Lower leg skin (tissue), 3 donors: ENCODE measurements around the gene USP7.

Source experiments
- POLR2A ChIP-seq, 2 donors: fragments of 450-650 bp; IDR thresholded peaks; one replicate each; pipeline ENCODE4 v1.6.1; 2016 to 2017; ENCODE audit warnings: antibody characterized with exemption in 2 of 2, mild to moderate bottlenecking in 1 of 2, moderate library complexity in 1 of 2
- TF ChIP-seq, protein P1 (sequence below), 3 donors: fragments of 450-650 bp; IDR thresholded peaks; one replicate each; pipeline ENCODE4 v1.5.1; 2016; ENCODE audit warnings: antibody characterized with exemption in 3 of 3, mild to moderate bottlenecking in 3 of 3, moderate library complexity in 2 of 3

DNA sequence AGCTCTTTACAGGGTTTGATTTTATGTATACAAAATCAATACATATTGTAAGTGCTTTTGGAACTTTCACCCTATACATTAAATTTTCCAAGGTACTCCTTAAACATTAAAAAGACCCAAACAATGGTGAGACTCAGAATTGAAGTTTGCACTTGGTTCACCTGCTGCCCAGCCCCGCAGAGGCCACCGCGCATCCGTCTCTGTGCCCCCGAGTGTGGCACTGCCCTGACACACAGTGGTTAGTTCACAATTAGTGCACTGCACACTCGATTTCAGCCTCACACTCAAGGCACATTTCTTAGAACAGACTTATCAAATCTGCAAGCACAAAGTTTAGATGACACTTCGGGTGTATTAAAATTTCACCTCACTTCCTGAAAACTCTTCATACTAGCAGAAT is 38.3 kb downstream of the USP7 start:
- TF ChIP-seq, protein P1, sequence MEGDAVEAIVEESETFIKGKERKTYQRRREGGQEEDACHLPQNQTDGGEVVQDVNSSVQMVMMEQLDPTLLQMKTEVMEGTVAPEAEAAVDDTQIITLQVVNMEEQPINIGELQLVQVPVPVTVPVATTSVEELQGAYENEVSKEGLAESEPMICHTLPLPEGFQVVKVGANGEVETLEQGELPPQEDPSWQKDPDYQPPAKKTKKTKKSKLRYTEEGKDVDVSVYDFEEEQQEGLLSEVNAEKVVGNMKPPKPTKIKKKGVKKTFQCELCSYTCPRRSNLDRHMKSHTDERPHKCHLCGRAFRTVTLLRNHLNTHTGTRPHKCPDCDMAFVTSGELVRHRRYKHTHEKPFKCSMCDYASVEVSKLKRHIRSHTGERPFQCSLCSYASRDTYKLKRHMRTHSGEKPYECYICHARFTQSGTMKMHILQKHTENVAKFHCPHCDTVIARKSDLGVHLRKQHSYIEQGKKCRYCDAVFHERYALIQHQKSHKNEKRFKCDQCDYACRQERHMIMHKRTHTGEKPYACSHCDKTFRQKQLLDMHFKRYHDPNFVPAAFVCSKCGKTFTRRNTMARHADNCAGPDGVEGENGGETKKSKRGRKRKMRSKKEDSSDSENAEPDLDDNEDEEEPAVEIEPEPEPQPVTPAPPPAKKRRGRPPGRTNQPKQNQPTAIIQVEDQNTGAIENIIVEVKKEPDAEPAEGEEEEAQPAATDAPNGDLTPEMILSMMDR (IDR thresholded peaks at IDR 0.05) = no peak
- TF ChIP-seq POLR2A (IDR thresholded peaks at IDR 0.05) = no peak
